H1 (cell line): ENCODE data around the gene CACNG3. TPM values are rescaled to one million over a fixed set of nuclear protein-coding genes. Genes with fewer than 3 reads are reported as not detected.

Source experiments
- SP2 ChIP-seq: IDR thresholded peaks from 2 replicates; pipeline ENCODE4 v1.6.1; 2012; ENCODE audit warnings: mild to moderate bottlenecking, low read length, inconsistent platforms
- polyA plus RNA-seq, 7 experiments: library from polyadenylated mRNA; depleted of rRNA in 3 of 7; stranded (reverse) in 5 of 7; unstranded in 2 of 7; fragments of >200 nt in 5 of 7; fragments of 200-250 nt in 2 of 7; gene quantifications; 1 replicate in 5 of 7; 2 replicates in 1 of 7; 4 replicates in 1 of 7; pipeline versions ENCODE4 v1.2.1 to v1.2.3, GENCODE V29; 2011 to 2013; ENCODE audit warnings: missing spikeins in 2 of 7, mixed read lengths in 2 of 7
- total RNA-seq: library from RNA; stranded (reverse); fragmentation: NEBNext Ultra II Directional; extraction: Animal tissue kit (Norgen Biotek cat#: 25700); gene quantifications from 2 replicates; pipeline ENCODE4 v1.2.1, GENCODE V29; 2021

CACNG3 gene
- total and polyA plus RNA-seq, 2 of the 8 experiments (the other 6 are each of a cell fraction or from before 2014, with no cell fraction given), result 0.12 TPM; not detected in 1

DNA sequence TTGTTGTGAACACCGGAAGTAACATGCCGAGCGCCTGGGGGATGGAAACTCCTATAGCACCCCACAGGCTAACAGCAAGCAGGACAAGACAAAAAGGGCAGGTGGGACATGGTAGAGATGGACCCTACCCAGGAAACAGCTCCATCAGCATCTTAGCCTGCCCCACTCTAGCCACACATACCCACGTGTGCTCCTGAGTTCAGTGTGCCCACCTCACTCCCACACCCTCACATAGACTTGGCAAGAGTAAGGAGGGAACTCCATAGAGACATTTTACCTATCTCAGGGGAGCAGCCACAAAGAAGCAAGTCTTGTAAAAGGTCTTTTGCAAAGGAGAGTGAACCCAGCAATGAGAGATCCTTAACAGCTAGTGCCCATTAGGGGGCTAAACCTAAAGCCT is 37.8 kb upstream of the CACNG3 start (continued):
- TF ChIP-seq SP2, result no peak
